Upper lobe of right lung (tissue), 1 donor: ENCODE measurements around the gene BACH2. TPM values are rescaled to one million over a fixed set of nuclear protein-coding genes. Genes with fewer than 3 reads are reported as not detected.
"Not testable (repeated sequence)": the region's sequence is repeated elsewhere in the genome, so short reads cannot be mapped to it uniquely, and the experiment has no call there.

Source experiments
- ATAC-seq: fragments of 200-7000 bp; cut with Tn5 transposase; one replicate; pipeline ENCODE4 v1.9.1; 2020; ENCODE audit warnings: mild to moderate bottlenecking, moderate library complexity
- DNase-seq: peaks from one replicate; pipeline ENCODE4 v3.0.0-alpha.2; 2020
- H3K27ac ChIP-seq: fragments of 200-600 bp; one replicate; pipeline ENCODE4 v1.8.0; 2022
- H3K27me3 ChIP-seq: fragments of 200-600 bp; one replicate; pipeline ENCODE4 v1.8.0; 2022; ENCODE audit warnings: mild to moderate bottlenecking
- H3K36me3 ChIP-seq: fragments of 200-600 bp; one replicate; pipeline ENCODE4 v1.8.0; 2022
- H3K4me1 ChIP-seq: fragments of 200-600 bp; one replicate; pipeline ENCODE4 v1.8.0; 2022
- H3K4me3 ChIP-seq: fragments of 200-600 bp; one replicate; pipeline ENCODE4 v1.8.0; 2022; ENCODE audit warnings: mild to moderate bottlenecking
- H3K9me3 ChIP-seq: fragments of 200-600 bp; one replicate; pipeline ENCODE4 v1.8.0; 2022
- CTCF ChIP-seq: fragments of 200-600 bp; IDR thresholded peaks from one replicate; pipeline ENCODE4 v1.8.0; 2022; ENCODE audit warnings: antibody characterized with exemption
- intact Hi-C: fragments of 100-400 bp; cut with DNase I; formaldehyde crosslinking; loops from one replicate; pipeline ENCODE4 v1.11.0; 2022
- total RNA-seq: library from RNA; stranded (reverse); fragmentation: NEBNext Ultra II Directional; extraction: Animal tissue kit (Norgen Biotek cat#: 25700); gene quantifications from one replicate; pipeline ENCODE4 v1.2.1, GENCODE V29; 2021
- donor health status: DM: no; HTN: yes; CAD: no; lungs with severe emphysema.

BACH2 gene
- total RNA-seq, 1 donor from 2014 or later = 4.9 TPM

DNA sequence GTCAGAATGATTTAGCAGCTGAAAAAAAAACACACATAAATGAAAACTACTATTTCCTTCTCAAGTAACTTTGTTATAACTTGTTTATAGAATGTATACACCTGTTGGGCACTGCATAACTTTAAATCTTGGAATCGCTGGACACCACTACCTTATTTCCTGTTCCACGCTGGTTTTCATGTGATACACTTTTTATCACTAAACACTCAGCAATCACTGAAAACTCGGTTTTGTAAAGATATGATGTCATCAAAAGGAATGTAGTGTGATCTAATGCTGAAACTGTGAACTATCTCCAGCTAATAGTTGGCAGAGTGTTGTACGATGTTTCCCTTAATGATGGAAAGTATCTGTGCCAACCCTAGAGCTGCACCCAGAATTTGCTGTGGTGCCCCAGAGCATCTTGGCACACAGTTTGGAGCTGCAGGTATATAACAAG lies 127.9 kb downstream of the BACH2 start:
- TF ChIP-seq CTCF = no peak
- Histone ChIP-seq H3K4me1 (no peaks in the 10 kb centered on the region), H3K36me3 (no peaks in the 10 kb centered on the region), H3K27ac (no peak overlapping the region), H3K27me3 (no peaks in the 10 kb centered on the region), H3K9me3 (no peaks in the 10 kb centered on the region), H3K4me3 (no peak overlapping the region)
- ATAC-seq = no peak
- intact Hi-C loops = no loop called here
- no peak for DNase-seq

- ATAC-seq (no peak), DNase-seq (no peak)
- Histone ChIP-seq H3K27me3 (no peaks in the 10 kb centered on the region), H3K27ac (no peak overlapping the region), H3K4me1 (no peaks in the 10 kb centered on the region), H3K9me3 (no peaks in the 10 kb centered on the region), H3K4me3 (no peak overlapping the region), H3K36me3 (no peaks in the 10 kb centered on the region)
- intact Hi-C loops = no loop called here
- TF ChIP-seq CTCF = no peak
These were observed 128.9 kb downstream of the BACH2 start for GRCh38 chr6:90167514-90168379.

- H3K9me3 ChIP-seq, H3K4me1 ChIP-seq, intact Hi-C loops, DNase-seq, H3K36me3 ChIP-seq, H3K4me3 ChIP-seq, ATAC-seq, H3K27ac ChIP-seq, H3K27me3 ChIP-seq: not testable (repeated sequence)
These were observed 130.3 kb downstream of the BACH2 start for GRCh38 chr6:90166155-90166924.

- no peaks in the 10 kb centered on the region for H3K9me3 ChIP-seq
- H3K4me1 ChIP-seq = no peaks in the 10 kb centered on the region
- no peak for TF ChIP-seq CTCF
- no peak overlapping the region for H3K27ac ChIP-seq
- DNase-seq (no peak), ATAC-seq (no peak)
- intact Hi-C loops = no loop called here
- H3K36me3 ChIP-seq = no peaks in the 10 kb centered on the region
- no peaks in the 10 kb centered on the region for H3K27me3 ChIP-seq
- no peak overlapping the region for H3K4me3 ChIP-seq
These were observed 133.8 kb downstream of the BACH2 start for GRCh38 chr6:90162648-90163387.

- DNase-seq (no peak), ATAC-seq (no peak)
- Histone ChIP-seq H3K27me3 (no peaks in the 10 kb centered on the region), H3K4me1 (no peaks in the 10 kb centered on the region), H3K27ac (no peak overlapping the region), H3K9me3 (no peaks in the 10 kb centered on the region), H3K4me3 (no peak overlapping the region), H3K36me3 (no peaks in the 10 kb centered on the region)
- TF ChIP-seq CTCF = no peak
- intact Hi-C loops = no loop called here
These were observed 136.6 kb downstream of the BACH2 start for GRCh38 chr6:90160013-90160412.
